ENCODE results near the gene IRS1.

GRCh38 chr2:226736382-226736781 lies 63.2 kb downstream of the IRS1 start:
- TF ChIP-seq POLR2AphosphoS5 (IDR thresholded peaks at IDR 0.05; ENCODE audit: low read depth, low read length) (no peak), SIN3A (IDR thresholded peaks at IDR 0.05; ENCODE audit: borderline replicate concordance, insufficient read depth, low read length) (no peak), TAF1 (IDR thresholded peaks at IDR 0.05; ENCODE audit: borderline replicate concordance, insufficient read depth, low read length) (no peak), REST (IDR thresholded peaks at IDR 0.05; ENCODE audit: insufficient read depth in 1 of 2, low read depth in 2 of 2, low read length in 2 of 2) (no peak), FOXP2 (optimal IDR thresholded peaks at IDR 0.05; ENCODE audit: borderline replicate concordance, extremely low read depth, extremely low read length, insufficient read depth) (no peak)
